Fibroblast of pulmonary artery (primary cell): ENCODE data around the gene TBATA.
A peak's percentile ranks its signal among the peaks of the same experiment; 100 is the strongest.

Source experiments
- DNase-seq: peaks from one replicate; pipeline ENCODE4 v3.0.0-alpha.2; 2010; ENCODE audit warnings: low read depth
- H3K4me3 ChIP-seq: replicated peaks from 2 replicates; pipeline ENCODE4 v1.5.1; 2011; ENCODE audit warnings: low read depth, mild to moderate bottlenecking, control low read depth, low read length, moderate library complexity
- TF ChIP-seq, protein P1 (sequence below): IDR thresholded peaks from 2 replicates; pipeline ENCODE4 v1.5.1; 2011; ENCODE audit warnings: mild to moderate bottlenecking, control low read depth, low read length, inconsistent platforms; ENCODE audit errors: missing control alignments

TBATA gene

DNA sequence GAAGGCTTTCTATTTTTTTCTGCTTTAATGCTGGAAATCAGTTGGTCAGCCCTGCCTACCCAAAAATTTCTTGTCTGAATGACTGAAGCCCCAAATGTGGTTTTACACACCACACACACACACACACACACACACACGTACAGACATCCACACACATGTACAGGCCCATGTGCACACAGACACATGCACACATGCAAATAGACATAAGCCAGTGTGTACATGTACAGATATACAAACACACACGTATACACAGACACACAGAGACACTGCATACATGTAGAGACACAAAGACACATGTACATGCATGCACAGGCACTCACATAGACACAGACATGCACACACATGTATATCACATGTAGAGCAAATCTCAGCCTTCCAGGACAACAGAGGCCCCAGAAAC lies 54.2 kb downstream of the TBATA start:
- no peak overlapping the region for H3K4me3 ChIP-seq
- peak; percentile 2 for DNase-seq
- TF ChIP-seq, protein P1, sequence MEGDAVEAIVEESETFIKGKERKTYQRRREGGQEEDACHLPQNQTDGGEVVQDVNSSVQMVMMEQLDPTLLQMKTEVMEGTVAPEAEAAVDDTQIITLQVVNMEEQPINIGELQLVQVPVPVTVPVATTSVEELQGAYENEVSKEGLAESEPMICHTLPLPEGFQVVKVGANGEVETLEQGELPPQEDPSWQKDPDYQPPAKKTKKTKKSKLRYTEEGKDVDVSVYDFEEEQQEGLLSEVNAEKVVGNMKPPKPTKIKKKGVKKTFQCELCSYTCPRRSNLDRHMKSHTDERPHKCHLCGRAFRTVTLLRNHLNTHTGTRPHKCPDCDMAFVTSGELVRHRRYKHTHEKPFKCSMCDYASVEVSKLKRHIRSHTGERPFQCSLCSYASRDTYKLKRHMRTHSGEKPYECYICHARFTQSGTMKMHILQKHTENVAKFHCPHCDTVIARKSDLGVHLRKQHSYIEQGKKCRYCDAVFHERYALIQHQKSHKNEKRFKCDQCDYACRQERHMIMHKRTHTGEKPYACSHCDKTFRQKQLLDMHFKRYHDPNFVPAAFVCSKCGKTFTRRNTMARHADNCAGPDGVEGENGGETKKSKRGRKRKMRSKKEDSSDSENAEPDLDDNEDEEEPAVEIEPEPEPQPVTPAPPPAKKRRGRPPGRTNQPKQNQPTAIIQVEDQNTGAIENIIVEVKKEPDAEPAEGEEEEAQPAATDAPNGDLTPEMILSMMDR = no peak

DNA sequence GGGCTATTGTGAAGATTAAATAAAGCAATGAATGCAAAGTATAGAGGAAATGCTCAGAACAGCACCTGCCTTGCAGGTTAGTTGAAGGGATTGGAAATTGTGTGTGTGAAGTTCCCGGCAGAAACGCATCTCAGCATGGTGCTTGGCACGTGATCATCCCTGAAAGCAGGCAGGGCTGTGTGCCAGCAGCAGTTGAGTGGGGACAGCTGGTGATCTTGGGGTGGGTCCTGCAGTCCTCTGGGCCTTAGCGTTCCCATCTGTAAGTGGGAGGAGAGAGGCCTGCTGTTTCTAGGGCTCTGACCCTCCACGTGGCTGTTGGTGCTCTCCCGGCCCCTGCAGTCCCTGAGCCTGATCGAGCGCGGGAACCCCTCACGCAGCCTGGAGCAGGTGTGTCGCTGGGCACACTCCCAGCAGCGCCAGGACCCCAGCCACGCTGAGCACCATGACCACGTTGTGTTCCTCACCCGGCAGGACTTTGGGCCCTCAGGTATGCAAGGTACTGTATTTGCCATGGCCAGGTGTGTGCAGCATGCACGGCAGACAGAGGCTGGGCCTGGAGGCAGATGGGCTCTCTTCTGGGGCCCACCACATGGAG lies 55.3 kb downstream of the TBATA start:
- DNase-seq = peak; percentile 18
- no peak overlapping the region for H3K4me3 ChIP-seq
- TF ChIP-seq, protein P1 = no peak

DNA sequence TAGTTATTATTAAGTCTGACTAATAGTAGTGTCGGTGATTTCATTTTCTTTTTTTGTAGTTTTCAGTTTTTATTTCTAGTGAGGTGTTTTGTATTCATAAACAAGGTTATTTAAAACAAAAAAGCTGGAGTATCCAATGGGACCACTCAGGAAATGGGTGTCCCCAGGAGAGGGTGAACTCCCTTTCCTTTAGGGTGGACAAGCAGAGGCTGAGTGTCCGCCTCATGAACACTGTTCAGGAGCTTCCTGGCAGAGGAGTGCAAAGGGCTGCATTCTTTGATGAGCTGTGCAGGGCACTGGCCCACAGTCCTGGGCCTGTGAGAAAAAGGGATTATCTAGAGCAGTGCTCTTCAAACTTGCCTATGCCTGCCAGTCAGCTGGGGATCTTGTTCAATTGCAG lies 56.8 kb downstream of the TBATA start:
- H3K4me3 ChIP-seq = no peak overlapping the region
- TF ChIP-seq, protein P1 = no peak
- no peak for DNase-seq

DNA sequence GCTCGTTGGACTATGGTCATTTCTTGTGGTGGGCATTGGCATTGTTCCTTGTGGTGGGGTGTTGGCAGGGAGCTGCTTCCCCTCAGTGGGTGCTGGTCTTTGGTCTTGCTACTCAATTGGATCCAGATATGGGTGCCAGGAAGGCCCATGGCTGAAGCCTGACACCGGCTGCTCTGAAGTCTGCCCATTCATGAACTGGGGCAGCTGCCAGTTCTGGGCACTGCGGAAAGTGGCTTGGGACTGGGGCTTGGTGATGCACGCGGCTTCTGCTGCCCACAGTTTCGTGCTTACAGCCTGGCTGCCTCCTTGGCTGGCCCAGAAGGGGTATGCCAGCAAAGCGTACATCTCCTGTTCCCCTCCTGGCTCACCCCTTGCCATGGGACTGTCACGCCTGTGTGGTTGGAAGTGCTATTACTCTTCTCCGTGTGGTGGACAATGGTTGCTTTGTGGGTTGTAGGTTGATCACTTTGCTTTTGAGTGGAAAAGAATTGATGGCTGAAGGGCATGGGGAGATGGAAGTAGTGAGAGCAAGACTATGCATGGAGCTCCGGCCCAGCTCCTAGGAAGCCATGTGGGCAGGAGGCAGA lies 58.2 kb downstream of the TBATA start:
- no peak overlapping the region for H3K4me3 ChIP-seq
- TF ChIP-seq, protein P1 = no peak
- no peak for DNase-seq

GRCh38 chr10:70723771-70724170 lies 61.4 kb downstream of the TBATA start:
- no peak for DNase-seq
- H3K4me3 ChIP-seq = no peak overlapping the region
- TF ChIP-seq, protein P1 = no peak

DNA sequence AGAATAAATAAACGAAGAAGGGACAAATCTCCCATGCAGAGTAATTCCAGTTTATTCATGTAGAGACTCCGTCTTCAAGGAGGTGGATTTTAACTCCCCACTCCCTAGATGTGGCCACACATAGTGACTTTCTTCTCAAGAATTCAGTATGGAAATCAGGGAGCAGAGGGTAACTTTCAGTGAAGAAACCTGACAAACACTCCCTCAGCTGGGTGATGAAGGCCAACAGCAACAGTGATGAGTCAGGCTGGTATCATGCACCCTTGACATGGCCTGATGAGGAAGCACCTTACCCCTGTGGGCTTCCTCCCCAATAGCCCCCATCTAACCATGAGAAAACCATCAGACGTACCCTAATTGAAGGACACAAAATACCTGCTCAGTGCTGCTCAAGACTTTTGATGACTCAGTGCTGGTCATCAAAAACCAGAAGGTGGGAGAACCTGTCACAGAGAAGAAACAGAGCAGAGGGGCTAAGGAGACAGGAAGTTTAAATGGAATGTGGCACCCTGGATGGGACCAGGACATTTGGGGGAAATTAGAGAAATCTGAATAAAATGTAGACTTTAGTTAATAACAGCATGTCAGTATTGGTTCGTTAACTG lies 62.3 kb downstream of the TBATA start:
- H3K4me3 ChIP-seq = no peak overlapping the region
- TF ChIP-seq, protein P1 = no peak
- DNase-seq = peak; percentile 11
